ENCODE data around the gene LAMB3. TPM values are rescaled to one million over a fixed set of nuclear protein-coding genes. Genes with fewer than 3 reads are reported as not detected.

The LAMB3 gene
- total RNA-seq, 1 donor from 2014 or later: 8.5 TPM

DNA sequence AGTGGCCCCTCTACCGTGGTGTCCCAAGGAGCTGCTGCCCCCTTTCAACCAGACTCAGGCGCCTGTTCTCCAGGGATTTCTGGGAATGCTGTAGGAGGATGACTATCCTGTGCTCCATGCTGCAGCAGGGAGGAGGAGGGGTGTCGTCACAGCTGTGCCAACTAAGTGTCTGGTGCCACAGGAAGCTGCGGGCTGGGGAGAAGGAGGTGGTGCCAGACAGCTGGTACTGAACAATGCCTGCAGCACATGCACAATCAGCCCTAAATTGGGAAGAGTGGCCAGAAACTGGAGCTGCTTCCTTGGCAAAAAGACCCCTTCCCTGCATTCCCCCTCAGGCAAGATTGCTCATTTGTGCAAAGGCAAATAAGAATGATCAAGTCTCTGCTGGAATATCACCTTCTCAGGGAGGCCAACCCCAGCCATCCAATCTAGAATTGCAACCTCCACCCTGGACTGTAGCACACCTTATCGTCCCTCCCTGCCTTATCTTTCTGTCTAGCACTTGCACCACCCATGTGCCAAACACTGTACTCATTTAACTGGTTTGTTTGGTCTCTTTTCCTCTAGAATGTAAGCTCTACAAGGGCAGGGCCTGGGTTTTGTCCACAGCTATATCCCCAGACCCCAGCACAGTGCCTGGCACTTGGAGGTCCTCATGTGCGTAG lies 33.3 kb downstream of the LAMB3 start:
- DNase-seq (ENCODE audit: low read depth): peak; percentile 95

DNA sequence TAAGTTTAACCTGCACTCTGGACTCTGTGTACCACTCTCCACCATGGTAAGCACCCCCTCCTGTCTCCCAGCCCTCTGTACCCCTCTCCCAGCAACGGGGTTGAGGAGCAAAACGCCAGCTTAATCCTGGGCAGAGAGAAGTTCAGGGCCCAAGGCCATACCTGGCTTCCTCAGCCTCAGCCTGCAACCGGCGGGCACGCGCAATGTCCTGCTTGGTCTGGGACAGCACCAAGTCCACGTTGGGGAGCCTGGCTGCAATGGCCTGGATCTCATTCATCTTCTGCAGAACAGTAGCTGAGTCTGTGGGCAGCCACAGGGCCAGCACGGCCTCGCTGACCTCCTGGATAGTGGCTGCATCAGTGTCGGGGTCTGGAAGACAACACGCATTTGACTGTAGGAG lies 33.9 kb downstream of the LAMB3 start:
- DNase-seq (ENCODE audit: low read depth): no peak

DNA sequence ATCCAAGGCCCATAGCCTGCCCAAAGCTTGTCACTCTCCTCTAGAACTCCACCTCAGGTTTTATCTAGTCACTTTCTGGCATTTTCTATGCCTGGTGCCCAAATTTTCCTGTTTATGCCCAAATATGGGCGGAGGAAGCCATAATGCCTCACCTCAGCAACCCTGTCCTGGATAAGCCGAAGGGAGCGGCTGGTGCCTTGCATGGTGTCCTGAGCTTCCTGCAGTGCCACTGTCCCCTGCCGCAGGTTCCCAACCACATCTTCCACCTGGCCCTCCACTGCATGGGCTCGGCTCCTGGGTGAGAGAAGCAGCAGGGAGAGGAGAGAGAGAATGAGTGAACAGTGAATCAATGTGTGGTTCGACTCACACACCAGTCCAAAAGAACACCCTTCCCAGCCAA lies 34.5 kb downstream of the LAMB3 start:
- DNase-seq (ENCODE audit: low read depth): no peak

DNA sequence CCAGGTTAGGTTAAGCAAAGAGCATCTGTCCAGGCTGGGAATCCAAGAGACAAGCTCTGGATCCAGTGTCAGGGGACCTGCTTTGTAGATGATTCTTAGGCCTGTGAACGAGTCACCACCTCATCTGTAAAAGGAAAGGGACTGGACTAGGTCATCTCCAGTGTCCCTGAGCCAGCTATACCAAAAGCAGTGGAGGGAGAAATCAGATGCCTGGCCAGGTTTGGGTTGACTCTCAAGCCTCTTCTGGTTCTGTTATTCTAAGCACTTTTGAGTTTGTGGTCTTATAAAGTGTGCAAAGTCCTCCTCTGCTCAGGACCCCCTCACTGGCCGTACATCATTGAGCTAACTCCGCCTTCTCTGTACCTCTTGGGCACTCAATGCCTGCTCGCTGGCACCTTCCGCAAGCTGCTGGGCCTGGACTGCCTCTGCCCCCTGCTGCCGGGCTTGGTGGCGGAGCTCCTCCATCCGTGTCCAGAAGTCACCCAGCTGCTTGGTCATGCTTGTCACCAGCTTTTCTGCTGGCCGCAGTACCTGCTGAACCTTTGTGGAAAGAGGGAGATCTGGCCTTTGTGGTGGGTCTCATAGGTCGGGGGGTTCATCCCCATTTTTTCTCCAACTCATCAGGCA lies 35.1 kb downstream of the LAMB3 start:
- DNase-seq (ENCODE audit: low read depth): no peak

DNA sequence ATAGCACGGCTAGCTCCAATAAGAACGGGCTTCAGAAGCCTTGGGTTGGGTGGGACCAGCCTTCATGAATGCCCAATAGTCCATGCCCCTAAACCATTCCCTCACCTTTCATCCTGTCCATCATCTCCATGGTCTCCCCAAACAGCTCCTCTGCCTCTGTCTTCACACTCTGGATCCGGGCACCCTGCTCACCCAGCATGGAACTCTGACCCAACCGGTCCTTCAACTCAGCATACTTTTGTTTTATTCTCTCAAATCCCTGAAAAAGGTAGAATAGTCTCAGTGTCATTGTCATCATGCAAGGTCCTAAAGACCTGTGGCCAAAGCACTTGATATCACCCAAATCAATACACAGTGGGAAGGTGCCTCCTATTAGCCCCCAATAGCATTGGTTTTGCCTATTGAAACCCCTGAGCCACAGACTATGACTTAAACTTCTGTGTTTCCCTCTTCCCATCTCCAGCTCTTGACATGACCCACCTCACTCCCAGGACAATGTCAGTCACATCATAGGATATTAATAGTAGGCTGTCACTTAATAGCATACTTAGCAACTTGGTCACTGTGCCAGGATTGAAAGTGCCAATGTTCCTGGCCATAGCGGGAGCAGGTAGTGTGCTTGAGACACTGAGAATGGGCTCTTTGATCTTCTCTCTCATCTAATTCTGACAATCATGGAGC lies 35.7 kb downstream of the LAMB3 start:
- peak; percentile 79 for DNase-seq (ENCODE audit: low read depth)

DNA sequence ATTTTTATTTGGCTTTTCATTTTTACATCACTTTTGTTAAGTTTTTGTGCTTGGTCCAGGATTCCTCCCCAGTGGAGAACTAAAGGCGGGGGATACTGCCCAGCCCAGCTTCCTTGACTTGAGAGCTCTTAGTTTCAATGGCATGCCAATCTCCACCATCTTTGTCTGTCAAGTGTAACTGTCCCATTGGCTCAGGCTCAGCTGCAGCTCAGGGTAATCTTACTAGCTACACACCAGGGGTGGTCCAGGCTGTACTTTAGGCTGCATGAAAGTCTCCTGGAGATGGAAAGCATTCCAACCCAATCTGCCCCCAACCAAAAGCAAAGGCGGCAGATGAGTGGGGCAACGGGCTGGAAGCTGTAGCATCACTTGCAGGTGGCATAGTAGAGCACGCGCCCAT lies 37.3 kb downstream of the LAMB3 start:
- no peak for DNase-seq (ENCODE audit: low read depth)

DNA sequence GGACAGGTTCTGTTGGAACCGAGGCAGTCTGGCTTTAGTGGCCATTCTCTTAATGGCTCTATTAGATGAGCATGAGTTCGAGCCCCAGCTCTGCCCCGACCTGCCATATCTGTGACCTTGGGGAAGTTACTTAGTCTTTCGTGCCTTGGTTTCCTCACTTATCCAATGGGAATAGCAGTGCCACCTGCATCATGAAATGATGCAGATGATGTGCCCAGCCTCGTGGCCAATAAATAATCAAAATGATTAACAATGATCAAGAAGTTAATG lies 38.1 kb downstream of the LAMB3 start:
- no peak for DNase-seq (ENCODE audit: low read depth)

DNA sequence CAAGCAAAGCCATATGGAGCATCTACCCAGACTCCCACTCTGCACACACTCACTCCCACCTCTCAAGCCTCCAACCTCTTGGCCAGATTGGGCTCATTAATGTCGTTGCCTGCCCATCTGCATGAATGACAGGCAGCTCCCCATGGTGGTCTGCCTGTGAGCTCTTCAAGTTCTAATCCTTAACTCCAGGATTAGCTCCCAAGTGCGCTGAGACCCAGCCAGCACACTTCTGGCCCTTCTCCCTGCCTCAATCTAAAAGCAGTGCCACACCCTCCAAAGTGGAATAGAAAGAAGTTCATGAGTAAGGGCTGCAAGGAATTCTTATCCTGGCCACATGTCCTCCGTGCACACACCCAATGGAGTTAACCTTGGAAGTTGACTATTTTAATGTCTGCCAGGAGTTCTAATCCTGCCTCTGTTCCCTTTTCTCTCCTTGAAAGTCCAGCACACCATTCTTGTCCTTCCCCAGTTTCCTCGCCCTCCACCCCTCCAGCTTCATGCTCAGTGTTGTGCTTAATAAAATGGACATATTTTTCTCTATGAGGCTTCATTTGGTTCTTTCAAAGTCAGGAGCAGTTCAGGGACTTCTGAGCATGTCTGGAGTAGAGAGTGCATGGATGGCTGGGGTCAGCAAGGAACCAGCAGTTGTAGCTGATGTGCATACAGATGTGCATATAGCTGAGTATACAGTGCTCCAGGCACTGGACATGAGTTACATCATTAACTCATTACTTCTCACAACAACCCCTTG lies 38.6 kb downstream of the LAMB3 start:
- peak; percentile 44 for DNase-seq (ENCODE audit: low read depth)

DNA sequence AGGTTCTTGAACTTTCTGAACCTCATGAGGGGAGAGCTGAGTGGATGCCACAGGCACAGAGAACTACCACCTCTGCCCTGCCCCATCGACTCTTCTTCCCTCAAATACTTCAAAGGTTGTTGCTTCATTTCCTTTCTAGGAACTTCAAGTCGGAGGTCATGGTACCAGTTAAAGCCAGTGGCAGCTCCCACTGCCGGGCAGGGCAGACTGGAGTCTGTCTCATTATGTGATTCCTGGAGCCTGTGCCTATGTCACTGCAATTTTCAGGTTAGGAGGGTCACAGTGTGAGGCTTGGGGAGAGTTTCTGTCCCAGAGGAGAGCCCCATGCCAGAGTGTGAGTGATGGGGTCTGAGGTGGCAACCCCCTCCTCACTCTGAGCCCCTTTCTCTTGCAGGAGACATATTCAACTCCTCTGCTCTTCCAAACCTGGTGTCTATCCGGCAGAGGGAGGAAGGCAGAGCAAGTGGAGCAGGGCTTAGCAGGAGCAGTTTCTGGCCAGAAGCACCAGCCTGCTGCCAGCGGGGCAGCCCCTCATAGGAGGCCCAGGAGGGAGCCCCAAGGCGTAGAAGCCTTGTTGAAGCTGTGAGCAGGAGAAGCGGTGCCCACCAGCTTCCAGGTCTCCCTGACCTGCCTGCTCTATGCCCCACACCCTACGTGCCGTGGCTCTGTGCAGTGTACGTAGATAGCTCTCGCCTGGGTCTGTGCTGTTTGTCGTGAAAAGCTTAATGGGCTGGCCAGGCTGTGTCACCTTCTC lies 39.4 kb downstream of the LAMB3 start:
- DNase-seq (ENCODE audit: low read depth): no peak

DNA sequence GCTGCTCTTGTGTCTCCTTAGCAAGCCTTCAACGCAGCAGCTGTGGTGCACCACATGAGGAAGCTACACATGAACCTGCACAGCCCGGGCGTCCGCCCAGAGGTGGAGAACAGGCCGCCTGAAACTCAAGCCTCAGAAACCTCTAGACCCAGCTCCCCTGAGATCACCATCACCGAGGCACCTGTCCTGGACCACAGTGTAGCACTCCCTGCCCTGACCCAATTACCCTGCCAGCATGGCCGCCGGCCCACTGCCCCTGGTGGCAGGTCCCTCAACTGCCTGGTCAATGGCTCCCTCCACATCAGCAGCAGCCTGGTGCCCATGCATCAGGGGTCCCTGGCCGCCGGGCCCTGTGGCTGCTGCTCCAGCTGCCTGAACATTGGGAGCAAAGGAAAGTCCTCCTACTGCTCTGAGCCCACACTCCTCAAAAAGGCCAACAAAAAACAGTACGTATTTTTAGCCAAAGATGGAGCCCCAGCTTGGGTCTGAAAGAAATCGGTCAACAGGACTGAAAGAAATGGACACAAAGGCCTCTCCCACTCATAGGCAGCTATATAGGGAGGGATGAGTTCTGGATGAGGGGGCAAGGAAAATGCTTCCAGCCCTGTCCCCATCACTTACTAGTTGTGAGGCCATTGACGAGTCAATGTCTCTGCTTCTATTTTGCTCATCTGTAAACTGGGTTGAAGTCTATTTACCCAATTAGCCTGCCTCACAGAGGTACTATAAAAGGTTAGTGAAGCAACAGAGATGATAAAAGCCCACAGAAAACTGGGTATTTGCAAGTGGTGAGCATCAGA lies 40.3 kb downstream of the LAMB3 start:
- DNase-seq (ENCODE audit: low read depth): no peak

DNA sequence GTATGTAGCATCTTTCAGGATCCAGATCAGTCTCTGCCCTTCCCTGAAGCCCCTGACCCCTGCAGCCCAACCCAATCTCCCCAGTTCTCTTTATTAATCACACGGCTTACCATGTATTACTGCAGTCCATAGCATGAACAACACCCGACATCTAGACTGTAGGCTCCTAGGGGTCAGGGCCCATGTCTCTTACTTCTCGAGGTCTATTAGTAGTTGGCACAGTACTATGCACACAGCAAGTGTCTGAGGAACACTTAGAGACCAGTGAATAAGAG lies 41.7 kb downstream of the LAMB3 start:
- no peak for DNase-seq (ENCODE audit: low read depth)

DNA sequence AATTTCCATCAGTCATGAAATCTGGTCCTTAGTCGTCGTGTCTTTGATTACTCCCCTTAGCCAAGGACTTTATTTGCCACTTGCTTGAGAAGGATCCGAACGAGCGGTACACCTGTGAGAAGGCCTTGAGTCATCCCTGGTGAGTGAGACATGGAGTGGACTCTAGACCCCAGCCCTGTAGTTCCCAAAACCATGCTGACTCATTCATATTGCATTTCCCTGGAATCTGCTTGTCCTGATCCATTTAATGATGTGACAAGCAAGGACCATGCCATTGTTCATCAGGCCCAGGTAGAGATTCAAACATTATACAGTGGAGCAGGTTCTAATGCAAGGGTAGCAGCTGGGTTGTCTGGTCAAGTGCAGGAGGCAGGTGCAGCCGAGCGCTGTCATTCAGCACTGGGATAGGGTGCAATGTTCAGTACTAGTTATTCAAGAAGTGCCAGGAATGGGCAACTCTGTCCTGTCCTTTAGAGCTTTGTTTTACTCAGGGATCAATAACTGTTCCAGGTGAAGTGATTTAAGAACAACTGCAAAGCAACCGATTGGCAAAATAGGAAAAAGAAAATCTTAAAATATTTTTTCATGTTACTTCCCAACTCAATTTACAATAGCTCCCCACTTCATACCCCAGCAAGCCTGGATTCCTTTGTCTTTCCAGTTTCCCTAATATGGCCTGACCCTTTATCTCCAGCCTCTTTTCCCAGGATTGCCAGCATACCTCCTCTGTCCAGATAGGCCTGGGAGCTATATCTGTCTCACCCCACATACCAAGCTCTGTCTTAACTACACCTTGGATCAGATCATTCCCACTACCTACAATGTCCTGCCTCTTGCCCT lies 42.2 kb downstream of the LAMB3 start:
- no peak for DNase-seq (ENCODE audit: low read depth)

DNA sequence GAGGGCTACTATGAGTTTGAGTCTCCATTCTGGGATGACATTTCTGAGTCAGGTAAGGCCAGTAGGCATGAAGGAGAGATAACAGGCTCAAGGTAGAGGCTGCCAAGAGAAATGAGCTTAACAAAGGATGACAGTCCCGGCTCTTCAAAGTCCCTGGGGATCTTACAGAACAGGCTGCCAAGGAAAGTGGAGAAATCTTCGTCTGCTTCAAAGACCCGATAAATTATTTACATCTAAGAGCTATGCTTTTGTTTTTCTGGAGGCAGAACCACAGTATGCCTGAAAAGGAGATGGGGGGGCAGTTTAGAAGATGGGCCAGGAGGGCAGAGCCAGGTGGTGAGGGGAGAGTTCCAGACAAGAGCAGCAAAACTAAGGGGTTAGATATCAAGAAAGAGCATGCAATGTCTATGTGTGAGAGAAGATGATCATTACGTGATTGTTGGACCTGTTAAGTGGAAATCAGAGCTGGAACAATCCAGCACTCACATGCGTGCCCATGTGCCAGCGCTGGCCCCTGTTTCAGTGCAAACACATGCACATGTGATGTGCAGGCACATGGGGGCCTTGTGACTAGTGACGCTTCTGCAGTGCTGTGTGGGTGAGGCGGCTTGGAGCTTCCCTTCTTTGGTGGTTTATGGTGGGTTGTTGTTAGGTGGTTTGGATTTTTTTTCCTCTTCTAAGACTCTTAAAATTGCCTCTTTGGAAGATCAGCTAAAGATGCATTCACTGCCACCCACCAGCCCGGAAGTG lies 43.0 kb downstream of the LAMB3 start:
- no peak for DNase-seq (ENCODE audit: low read depth)

DNA sequence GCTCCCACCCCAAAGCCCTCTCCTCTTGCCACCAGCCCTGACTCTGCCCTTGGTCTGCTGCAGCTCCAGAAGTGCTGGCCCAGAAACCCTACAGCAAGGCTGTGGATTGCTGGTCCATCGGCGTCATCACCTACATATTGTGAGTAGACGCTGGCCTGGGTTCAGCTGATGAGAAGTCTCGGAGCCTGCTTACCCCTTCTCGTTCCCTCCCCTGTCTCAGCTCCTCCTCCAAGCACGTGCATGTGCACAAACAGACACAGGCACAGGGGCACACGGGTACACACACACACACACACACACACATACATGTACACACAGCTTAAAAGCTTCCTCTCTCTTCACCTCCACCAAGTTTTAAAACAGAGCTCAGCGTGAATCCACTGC lies 44.4 kb downstream of the LAMB3 start:
- DNase-seq (ENCODE audit: low read depth): no peak

DNA sequence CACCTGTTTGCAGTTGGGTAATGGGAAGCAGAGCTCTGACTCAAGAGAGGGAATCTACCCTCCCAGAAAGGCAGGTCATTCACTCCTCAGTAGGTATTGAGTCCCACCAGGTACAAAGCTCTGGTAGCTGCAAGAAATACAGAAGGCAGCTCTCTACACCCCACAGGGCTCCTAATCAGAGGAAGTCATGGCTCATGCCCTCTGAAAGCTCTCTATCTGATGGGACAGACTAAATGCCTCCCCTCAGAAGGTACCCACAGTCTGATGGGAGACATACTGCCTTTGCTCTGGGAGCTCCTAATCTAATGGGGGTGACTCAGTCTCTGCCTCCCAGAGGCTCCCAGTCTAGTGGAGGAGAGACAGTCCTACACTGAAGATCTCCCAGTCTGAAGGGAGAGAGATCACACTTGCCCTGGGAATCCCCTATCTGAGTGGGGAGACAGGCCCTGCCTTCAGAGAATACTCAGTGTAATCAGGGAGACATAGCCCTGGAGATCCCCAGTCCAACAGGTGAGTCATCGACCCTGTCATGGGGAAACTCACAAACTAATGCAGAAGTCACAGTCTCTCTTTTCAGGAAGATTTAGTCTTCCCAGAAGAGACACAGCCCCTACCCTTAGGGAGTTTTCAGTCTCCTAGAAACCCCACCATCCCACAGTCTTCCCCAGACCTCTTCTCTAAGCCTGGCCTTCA lies 45.0 kb downstream of the LAMB3 start:
- DNase-seq (ENCODE audit: low read depth): no peak

DNA sequence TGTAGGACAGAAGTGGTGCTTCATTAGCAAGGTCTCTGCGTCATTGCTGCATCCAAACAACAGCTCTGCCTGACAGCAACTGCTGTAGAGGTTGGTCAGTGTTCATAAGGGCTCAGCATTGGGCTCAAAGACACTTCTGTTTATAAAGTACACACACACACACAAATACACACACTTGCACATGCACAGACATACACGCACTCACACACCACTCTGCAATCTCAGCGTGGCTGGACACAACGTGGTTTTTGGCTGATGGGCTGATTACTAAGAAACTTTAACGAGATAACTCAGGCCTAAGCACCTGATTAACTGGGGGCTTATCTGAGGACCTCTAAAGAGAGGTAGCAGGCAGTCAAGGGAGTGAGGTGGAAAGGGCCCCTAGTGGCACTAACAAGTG lies 48.3 kb downstream of the LAMB3 start:
- DNase-seq (ENCODE audit: low read depth): no peak

DNA sequence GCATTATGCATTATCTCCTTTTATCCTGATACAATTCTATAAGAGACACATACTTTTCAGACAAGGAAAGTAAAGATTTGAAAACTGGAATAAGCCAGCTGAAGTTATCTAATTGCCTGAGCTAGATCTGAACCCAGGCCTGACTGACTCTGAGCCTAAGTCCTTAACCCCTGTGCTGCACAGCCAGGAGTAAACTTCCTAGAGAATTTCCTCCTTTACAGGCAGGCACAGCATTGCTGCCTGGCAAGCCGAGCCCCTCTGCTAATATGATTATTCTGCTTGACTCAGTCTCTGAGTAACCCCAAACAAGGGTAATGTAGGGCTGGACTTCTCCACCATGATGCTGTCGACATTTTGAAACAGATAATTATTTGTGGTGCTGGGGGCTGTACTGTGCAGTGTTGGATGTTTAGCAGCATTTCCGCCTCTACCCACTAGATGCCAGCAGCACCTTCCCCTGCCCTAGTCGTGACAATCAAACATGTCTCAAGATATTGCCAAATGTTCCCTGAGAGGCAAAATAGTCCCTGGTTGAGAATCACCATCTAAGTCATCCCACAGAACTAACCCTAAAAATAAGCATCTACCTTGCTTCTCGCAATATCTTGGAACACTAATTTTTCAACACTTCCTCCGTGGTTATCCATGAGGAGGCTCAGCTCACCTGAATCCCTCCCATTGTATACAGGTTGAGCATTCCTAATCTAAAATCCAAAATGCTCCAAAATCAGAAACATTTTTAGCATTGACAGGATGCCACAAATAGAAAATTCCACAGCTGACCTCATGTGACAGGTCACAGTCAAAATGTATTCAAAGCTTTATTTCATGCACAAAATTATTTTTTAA lies 50.2 kb downstream of the LAMB3 start:
- peak; percentile 69 for DNase-seq (ENCODE audit: low read depth)

DNA sequence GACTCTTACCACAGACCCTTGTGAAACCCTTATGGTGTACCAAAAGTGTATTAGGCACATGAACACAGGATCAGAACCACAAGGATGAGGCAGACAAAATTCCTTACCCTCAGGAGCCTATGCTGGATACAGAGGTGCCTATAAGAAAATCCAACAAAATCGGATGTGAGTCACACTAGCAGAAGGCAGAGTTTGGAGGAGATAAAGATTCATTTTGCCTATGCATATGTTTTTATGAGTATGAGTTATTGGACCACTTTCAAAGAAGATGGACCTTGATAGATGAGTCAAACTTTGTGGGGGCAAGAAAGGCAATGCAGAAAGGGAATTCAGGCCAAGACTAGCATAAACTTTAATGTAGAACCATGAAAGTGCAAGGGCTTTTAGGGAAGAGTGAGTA lies 51.7 kb downstream of the LAMB3 start:
- DNase-seq (ENCODE audit: low read depth): no peak
